Prostate gland (tissue), 2 donors: Measurements from ENCODE around the gene RPTOR. TPM values are rescaled to one million over a fixed set of nuclear protein-coding genes. Genes with fewer than 3 reads are reported as not detected.

ENCODE experiments used
- DNase-seq: peaks from one replicate; pipeline ENCODE4 v3.0.0-alpha.2; 2019; ENCODE audit warnings: low spot score
- H3K27ac ChIP-seq, 2 donors: fragments of 200-600 bp; sonication (generic); 2 replicates each; pipeline ENCODE4 v1.5.1; 2017 to 2019
- H3K27me3 ChIP-seq: fragments of 200-600 bp; sonication (generic); replicated peaks from 2 replicates; pipeline ENCODE4 v1.5.1; 2019; ENCODE audit not compliant: insufficient read depth
- H3K36me3 ChIP-seq, 2 donors: fragments of 200-600 bp; sonication (generic); 1 replicate in 1 of 2; 2 replicates in 1 of 2; pipeline versions ENCODE4 v1.5.1 to v1.8.1; 2017 to 2019
- H3K4me1 ChIP-seq: fragments of 200-600 bp; sonication (generic); replicated peaks from 2 replicates; pipeline ENCODE4 v1.5.1; 2019
- H3K4me3 ChIP-seq, 2 donors: fragments of 200-600 bp; sonication (generic); 2 replicates each; pipeline ENCODE4 v1.5.1; 2017 to 2019
- H3K9me3 ChIP-seq: fragments of 200-600 bp; sonication (generic); 2 replicates; pipeline ENCODE4 v1.5.1; 2017
- POLR2A ChIP-seq: fragments of 450-650 bp; IDR thresholded peaks from one replicate; pipeline ENCODE4 v1.6.1; 2016; ENCODE audit warnings: antibody characterized with exemption, mild to moderate bottlenecking
- POLR2AphosphoS5 ChIP-seq: sonication (generic); formaldehyde crosslinking; IDR thresholded peaks from one replicate; pipeline ENCODE4 v1.6.1; 2017; ENCODE audit warnings: antibody characterized with exemption
- WGBS: methylation state at CpG from one replicate; pipeline ENCODE4 v1.1.5; 2018; 5-methylcytosine and 5-hydroxymethylcytosine counted together
- intact Hi-C: fragments of 100-400 bp; cut with DNase I; formaldehyde crosslinking; loops from one replicate; pipeline ENCODE4 v1.14.2; 2022
- total RNA-seq, 2 donors: library from RNA; depleted of rRNA; stranded (reverse); fragments of >200 nt; gene quantifications; one replicate each; pipeline ENCODE4 v1.1.0, GENCODE V29; 2016
- TF ChIP-seq, protein P1 (sequence below), 4 experiments: fragments of 200-600 bp in 2 of 4; fragments of 450-650 bp in 2 of 4; sonication (generic) in 2 of 4; IDR thresholded peaks; 1 replicate in 3 of 4; 2 replicates in 1 of 4; pipeline ENCODE4 v1.5.1; 2016 to 2019; ENCODE audit warnings: antibody characterized with exemption in 4 of 4, mild to moderate bottlenecking in 2 of 4, moderate library complexity in 2 of 4

Gene RPTOR
- total RNA-seq, 2 donors from 2014 or later = 30.3 to 62.5 TPM

DNA sequence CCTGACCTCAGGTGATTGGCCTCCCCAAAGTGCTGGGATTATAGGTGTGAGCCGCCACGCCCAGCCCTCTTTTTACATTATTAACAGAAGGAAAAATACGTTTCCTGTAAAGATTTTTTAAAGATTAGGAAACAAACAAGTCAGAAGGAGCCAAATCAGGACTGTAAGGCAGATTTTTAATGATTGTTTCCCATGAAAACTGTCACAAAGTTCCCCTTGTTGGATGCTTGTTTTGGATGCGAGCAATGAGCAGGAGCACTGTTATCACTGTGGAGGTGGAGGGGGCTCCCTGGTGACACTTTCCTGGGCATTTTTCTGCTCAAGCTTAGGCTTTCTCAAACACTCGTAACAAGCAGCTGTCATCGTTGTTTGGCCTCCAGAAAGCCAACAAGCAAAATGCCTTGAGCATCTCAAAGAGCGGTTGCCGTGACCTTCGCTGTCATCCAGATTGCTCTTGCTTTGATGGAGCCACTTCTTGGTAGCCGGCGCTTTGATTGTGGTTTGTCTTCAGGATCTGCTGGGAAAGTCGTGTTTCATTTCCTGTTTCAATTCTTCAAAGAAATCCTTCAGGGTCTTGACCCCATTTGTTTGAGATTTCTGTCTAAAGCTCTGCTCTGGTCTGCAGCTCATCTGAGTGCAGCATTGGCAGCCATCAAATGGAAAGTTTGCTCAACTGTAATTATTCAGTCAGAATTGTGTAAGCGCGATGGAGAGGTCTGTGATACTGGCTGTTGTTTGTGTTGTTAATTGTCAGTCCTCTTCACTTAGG is 128.7 kb downstream of the RPTOR start:
- no peaks in the 10 kb centered on the region for H3K4me1 ChIP-seq

DNA sequence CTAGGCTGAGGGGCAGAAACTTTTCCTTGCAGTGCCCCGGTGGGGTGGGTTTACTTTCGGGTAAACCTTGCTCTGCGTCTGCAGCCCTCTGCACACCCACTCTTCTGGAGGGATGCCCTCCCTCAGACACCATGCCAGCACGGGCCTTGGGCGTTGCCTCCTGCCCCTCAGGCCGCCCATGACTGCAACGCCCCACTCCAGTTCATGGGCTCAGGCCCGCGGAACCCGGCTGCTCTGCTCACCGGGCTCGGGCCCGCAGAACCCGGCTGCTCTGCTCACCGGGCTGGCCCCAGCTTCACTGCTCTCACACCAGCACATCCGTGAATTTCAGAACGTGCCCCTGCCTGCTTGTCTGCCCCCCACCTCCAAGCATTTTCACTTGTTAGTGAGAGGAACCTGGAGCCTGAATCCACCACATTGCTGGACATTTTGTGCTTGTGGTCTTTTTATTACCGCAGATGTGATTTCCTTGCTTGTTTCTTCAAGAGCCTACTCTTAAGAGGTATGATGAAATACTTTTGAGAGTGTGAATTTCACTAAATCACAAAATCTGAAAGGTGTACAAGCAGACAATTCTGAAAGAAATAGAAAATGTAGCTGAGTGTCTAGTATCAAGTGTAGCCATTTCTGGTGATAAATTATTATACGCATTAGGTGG is 130.9 kb downstream of the RPTOR start:
- intact Hi-C loops = loop anchor here (5.0 kb wide), 1 partner anchor 112 kb away; no protein-coding TSS in a partner anchor
- Histone ChIP-seq H3K4me3 (no peak overlapping the region), H3K9me3 (no peaks in the 10 kb centered on the region), H3K27ac (no peak overlapping the region), H3K4me1 (no peaks in the 10 kb centered on the region), H3K27me3 (no peaks in the 10 kb centered on the region), H3K36me3 (no peaks in the 10 kb centered on the region)
- TF ChIP-seq, protein P1, sequence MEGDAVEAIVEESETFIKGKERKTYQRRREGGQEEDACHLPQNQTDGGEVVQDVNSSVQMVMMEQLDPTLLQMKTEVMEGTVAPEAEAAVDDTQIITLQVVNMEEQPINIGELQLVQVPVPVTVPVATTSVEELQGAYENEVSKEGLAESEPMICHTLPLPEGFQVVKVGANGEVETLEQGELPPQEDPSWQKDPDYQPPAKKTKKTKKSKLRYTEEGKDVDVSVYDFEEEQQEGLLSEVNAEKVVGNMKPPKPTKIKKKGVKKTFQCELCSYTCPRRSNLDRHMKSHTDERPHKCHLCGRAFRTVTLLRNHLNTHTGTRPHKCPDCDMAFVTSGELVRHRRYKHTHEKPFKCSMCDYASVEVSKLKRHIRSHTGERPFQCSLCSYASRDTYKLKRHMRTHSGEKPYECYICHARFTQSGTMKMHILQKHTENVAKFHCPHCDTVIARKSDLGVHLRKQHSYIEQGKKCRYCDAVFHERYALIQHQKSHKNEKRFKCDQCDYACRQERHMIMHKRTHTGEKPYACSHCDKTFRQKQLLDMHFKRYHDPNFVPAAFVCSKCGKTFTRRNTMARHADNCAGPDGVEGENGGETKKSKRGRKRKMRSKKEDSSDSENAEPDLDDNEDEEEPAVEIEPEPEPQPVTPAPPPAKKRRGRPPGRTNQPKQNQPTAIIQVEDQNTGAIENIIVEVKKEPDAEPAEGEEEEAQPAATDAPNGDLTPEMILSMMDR (IDR thresholded peaks at IDR 0.05) = no peak
- TF ChIP-seq POLR2A (no peak), POLR2AphosphoS5 (no peak)
- 60% methylated on average over 19 of the region's 19 CpGs for WGBS
- DNase-seq = no peak

More for the DNA sequence above, 128.7 kb downstream of the RPTOR start:
- no peak overlapping the region for H3K4me3 ChIP-seq
- H3K36me3 ChIP-seq = no peaks in the 10 kb centered on the region
- no peak overlapping the region for H3K27ac ChIP-seq
- 76% methylated on average over 14 of the region's 14 CpGs for WGBS
- TF ChIP-seq POLR2A (no peak), POLR2AphosphoS5 (no peak)
- TF ChIP-seq, protein P1 (IDR thresholded peaks at IDR 0.05) = no peak
- H3K27me3 ChIP-seq = no peaks in the 10 kb centered on the region
- intact Hi-C loops = no loop called here
- DNase-seq = no peak
- no peaks in the 10 kb centered on the region for H3K9me3 ChIP-seq

DNA sequence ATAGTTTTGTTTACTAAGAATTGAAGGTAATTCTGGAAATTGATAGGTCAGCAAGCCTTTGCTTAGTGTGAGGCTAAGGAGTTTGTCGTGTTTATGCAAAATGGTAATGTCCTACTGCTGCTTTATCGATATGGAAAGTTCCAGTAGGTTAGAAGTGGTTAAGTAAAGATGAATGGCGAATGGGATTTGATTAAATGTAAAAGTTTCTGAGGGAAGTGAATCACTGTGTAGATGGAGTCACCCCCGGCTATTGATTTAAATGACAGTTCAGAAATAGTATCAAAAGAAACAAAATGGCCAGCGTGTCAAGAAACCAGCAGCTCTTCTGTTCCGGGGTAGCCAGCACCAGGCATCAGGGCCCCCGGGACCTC is 131.4 kb downstream of the RPTOR start:
- TF ChIP-seq POLR2A (no peak), POLR2AphosphoS5 (no peak)
- TF ChIP-seq, protein P1 (IDR thresholded peaks at IDR 0.05) = no peak
- 91% methylated on average over 7 of the region's 7 CpGs for WGBS
- no peaks in the 10 kb centered on the region for H3K36me3 ChIP-seq
- no peaks in the 10 kb centered on the region for H3K27me3 ChIP-seq
- H3K9me3 ChIP-seq = no peaks in the 10 kb centered on the region
- H3K27ac ChIP-seq = no peak overlapping the region
- no peaks in the 10 kb centered on the region for H3K4me1 ChIP-seq
- intact Hi-C loops = loop anchor here (5.0 kb wide), 1 partner anchor 111 kb away; no protein-coding TSS in a partner anchor
- no peak for DNase-seq
- H3K4me3 ChIP-seq = no peak overlapping the region

DNA sequence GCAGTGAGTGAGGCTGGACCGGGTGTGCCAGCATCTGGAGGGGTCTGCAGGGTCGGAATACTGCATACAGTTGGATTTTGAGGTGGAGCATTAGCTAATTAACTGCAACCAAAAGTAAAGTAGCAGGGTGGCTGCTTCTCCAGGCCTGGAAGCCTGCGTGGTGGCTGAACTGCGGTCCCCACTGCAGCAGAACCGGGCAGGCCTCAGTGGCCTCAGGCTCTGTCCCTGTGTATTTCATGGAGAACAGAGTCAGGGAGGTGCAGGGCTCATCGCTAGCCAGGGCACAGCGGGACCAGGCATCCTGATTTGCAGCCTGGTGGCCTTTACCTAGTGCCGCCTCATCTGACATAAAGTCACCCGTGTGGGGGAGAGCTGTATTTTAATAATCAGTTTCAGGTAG is 131.9 kb downstream of the RPTOR start:
- TF ChIP-seq POLR2AphosphoS5 = no peak
- TF ChIP-seq, protein P1 (IDR thresholded peaks at IDR 0.05) = no peak
- TF ChIP-seq POLR2A = no peak
- WGBS = 92% methylated on average over 9 of the region's 9 CpGs
- Histone ChIP-seq H3K27me3 (no peaks in the 10 kb centered on the region), H3K36me3 (no peaks in the 10 kb centered on the region), H3K9me3 (no peaks in the 10 kb centered on the region), H3K4me3 (no peak overlapping the region), H3K27ac (no peak overlapping the region), H3K4me1 (no peaks in the 10 kb centered on the region)
- no peak for DNase-seq
- intact Hi-C loops = loop anchor here (5.0 kb wide), 1 partner anchor 111 kb away; no protein-coding TSS in a partner anchor
